H1 (cell line): ENCODE measurements around the gene COL20A1. TPM values are rescaled to one million over a fixed set of nuclear protein-coding genes. Genes with fewer than 3 reads are reported as not detected.
"Not testable (repeated sequence)": the region's sequence is repeated elsewhere in the genome, so short reads cannot be mapped to it uniquely, and the experiment has no call there.

Source experiments
- CTCF ChIA-PET: fragments of 300-600 bp; sonication (Branson Sonifier 250); formaldehyde crosslinking; loops from one replicate; lab custom pipeline; 2021; ENCODE audit not compliant: partially characterized antibody; lab: Charles Lee
- POLR2A ChIA-PET: fragments of 300-600 bp; sonication (Branson Sonifier 250); formaldehyde crosslinking; loops from one replicate; lab custom pipeline; 2021; ENCODE audit warnings: inconsistent platforms; ENCODE audit not compliant: partially characterized antibody; lab: Charles Lee
- DNase-seq, 2 experiments: peaks; one replicate each; pipeline versions ENCODE4 v3.0.0 to v3.0.0-alpha.2; 2010 to 2022; ENCODE audit warnings: low spot score in 2 of 2, low read depth in 1 of 2, mixed read lengths in 1 of 2
- FAIRE-seq: peaks from 2 replicates; lab custom pipeline; 2011; peaks lifted over from hg19 to GRCh38; lab: Jason Lieb, UNC
- H2AFZ ChIP-seq: 2 replicates; pipeline ENCODE4 v1.8.1; 2012; ENCODE audit warnings: low read length, inconsistent platforms
- H2AK5ac ChIP-seq: 2 replicates; pipeline ENCODE4 v1.6.1; 2013; ENCODE audit warnings: low read depth, low read length
- H2BK120ac ChIP-seq: replicated peaks from 2 replicates; pipeline ENCODE3; 2013; ENCODE audit warnings: low read depth, low read length, inconsistent platforms
- H2BK12ac ChIP-seq: 2 replicates; pipeline ENCODE4 v1.6.1; 2013; ENCODE audit warnings: low read depth, low read length
- H2BK15ac ChIP-seq: 2 replicates; pipeline ENCODE4 v1.6.1; 2013; ENCODE audit warnings: low read length
- H2BK20ac ChIP-seq: 2 replicates; pipeline ENCODE4 v1.6.1; 2013; ENCODE audit warnings: low read length
- H2BK5ac ChIP-seq: 2 replicates; pipeline ENCODE4 v1.6.1; 2013; ENCODE audit warnings: low read depth, low read length
- H3K14ac ChIP-seq: 2 replicates; pipeline ENCODE4 v1.6.1; 2013; ENCODE audit warnings: inconsistent platforms; ENCODE audit not compliant: insufficient read length
- H3K18ac ChIP-seq: 2 replicates; pipeline ENCODE4 v1.6.1; 2013; ENCODE audit warnings: low read length; ENCODE audit errors: extremely low read depth
- H3K23ac ChIP-seq: 2 replicates; pipeline ENCODE4 v1.6.1; 2013; ENCODE audit warnings: inconsistent platforms; ENCODE audit not compliant: insufficient read length
- H3K23me2 ChIP-seq: 2 replicates; pipeline ENCODE4 v1.6.1; 2013; ENCODE audit warnings: low read depth, low read length
- H3K27ac ChIP-seq: 2 replicates; pipeline ENCODE4 v1.6.1; 2011; ENCODE audit warnings: low read depth, low read length, inconsistent platforms
- H3K27me3 ChIP-seq, 4 experiments: replicated peaks in 1 of 4; 1 replicate in 1 of 4; 2 replicates in 3 of 4; pipeline versions ENCODE4 v1.6.1 to v1.8.1; 2011 to 2013; ENCODE audit warnings: low read length in 3 of 4, mild to moderate bottlenecking in 3 of 4, inconsistent platforms in 2 of 4, mixed read lengths in 2 of 4, moderate library complexity in 1 of 4; ENCODE audit not compliant: control insufficient read depth in 3 of 4, insufficient read depth in 3 of 4; ENCODE audit errors: extremely low read depth in 1 of 4
- H3K36me3 ChIP-seq, 4 experiments: 2 replicates each; pipeline versions ENCODE4 v1.6.1 to v1.8.1; 2011 to 2013; ENCODE audit warnings: mild to moderate bottlenecking in 4 of 4, low read length in 3 of 4, moderate library complexity in 2 of 4, control low read depth in 1 of 4, inconsistent platforms in 1 of 4; ENCODE audit not compliant: insufficient read depth in 4 of 4, control insufficient read depth in 2 of 4
- H3K4ac ChIP-seq: replicated peaks from 2 replicates; pipeline ENCODE3; 2013; ENCODE audit warnings: low read length, low read depth, mixed read lengths, inconsistent platforms; ENCODE audit not compliant: insufficient read length
- H3K4me1 ChIP-seq, 4 experiments: replicated peaks in 1 of 4; 1 replicate in 1 of 4; 2 replicates in 3 of 4; pipeline versions ENCODE4 v1.6.1 to v1.8.1; 2011 to 2013; ENCODE audit warnings: low read length in 3 of 4, inconsistent platforms in 2 of 4, mixed read lengths in 1 of 4; ENCODE audit not compliant: insufficient read depth in 4 of 4, control insufficient read depth in 3 of 4
- H3K4me2 ChIP-seq, 2 experiments: 2 replicates each; pipeline versions ENCODE4 v1.6.1 to v1.8.1; 2011 to 2013; ENCODE audit warnings: low read depth in 2 of 2, low read length in 2 of 2, control low read depth in 1 of 2, inconsistent platforms in 1 of 2, mild to moderate bottlenecking in 1 of 2; ENCODE audit not compliant: insufficient read depth in 1 of 2
- H3K4me3 ChIP-seq, 4 experiments: fragments of 200-600, 300-600 bp in 1 of 4; sonication (generic), shearing (Covaris generic), sonication (Bioruptor Twin) in 1 of 4; 2 replicates each; pipeline versions ENCODE4 v1.5.1 to v1.8.1; 2011 to 2016; ENCODE audit warnings: low read length in 4 of 4, low read depth in 3 of 4, control low read depth in 2 of 4, inconsistent platforms in 2 of 4, mild to moderate bottlenecking in 2 of 4, mixed read lengths in 1 of 4, moderate library complexity in 1 of 4; ENCODE audit not compliant: insufficient read depth in 2 of 4; ENCODE audit errors: extremely low read depth in 1 of 4
- H3K56ac ChIP-seq: replicated peaks from 2 replicates; pipeline ENCODE3; 2013; ENCODE audit warnings: low read depth, mild to moderate bottlenecking, mixed read lengths, low read length, inconsistent platforms; ENCODE audit not compliant: insufficient read length
- H3K79me1 ChIP-seq: 2 replicates; pipeline ENCODE4 v1.6.1; 2013; ENCODE audit warnings: low read depth, low read length, control low read depth
- H3K79me2 ChIP-seq, 2 experiments: 2 replicates each; pipeline versions ENCODE4 v1.6.1 to v1.8.1; 2012 to 2013; ENCODE audit warnings: low read length in 2 of 2, mild to moderate bottlenecking in 2 of 2, inconsistent platforms in 1 of 2; ENCODE audit not compliant: insufficient read depth in 2 of 2, control insufficient read depth in 1 of 2
- H3K9ac ChIP-seq, 4 experiments: replicated peaks in 1 of 4; 1 replicate in 1 of 4; 2 replicates in 3 of 4; pipeline versions ENCODE4 v1.6.1 to v1.8.1; 2011 to 2013; ENCODE audit warnings: low read depth in 3 of 4, low read length in 3 of 4, control low read depth in 2 of 4, mild to moderate bottlenecking in 2 of 4, moderate library complexity in 2 of 4, inconsistent platforms in 1 of 4; ENCODE audit errors: extremely low read depth in 1 of 4
- H3K9me3 ChIP-seq, 2 experiments: 2 replicates each; pipeline versions ENCODE4 v1.6.1 to v1.8.1; 2012 to 2013; ENCODE audit warnings: mild to moderate bottlenecking in 2 of 2, moderate library complexity in 2 of 2, control low read depth in 1 of 2, inconsistent platforms in 1 of 2, low read depth in 1 of 2, low read length in 1 of 2, mixed read lengths in 1 of 2; ENCODE audit not compliant: insufficient read depth in 2 of 2
- H4K20me1 ChIP-seq, 2 experiments: replicated peaks in 1 of 2; 2 replicates each; pipeline versions ENCODE3 to v1.8.1; 2011 to 2013; ENCODE audit warnings: inconsistent platforms in 2 of 2, low read length in 2 of 2, mild to moderate bottlenecking in 1 of 2; ENCODE audit not compliant: insufficient read depth in 2 of 2, control insufficient read depth in 1 of 2
- H4K5ac ChIP-seq: 2 replicates; pipeline ENCODE4 v1.6.1; 2013; ENCODE audit warnings: low read length, low read depth, mixed read lengths, inconsistent platforms; ENCODE audit not compliant: insufficient read length
- H4K8ac ChIP-seq: 2 replicates; pipeline ENCODE4 v1.8.0; 2013; ENCODE audit warnings: mild to moderate bottlenecking, moderate library complexity, low read length, inconsistent platforms; ENCODE audit not compliant: insufficient read depth; ENCODE audit errors: extremely low read depth
- H4K91ac ChIP-seq: replicated peaks from 2 replicates; pipeline ENCODE3; 2013; ENCODE audit warnings: low read length, mixed read lengths, inconsistent platforms; ENCODE audit not compliant: insufficient read length
- CTCF ChIP-seq, 3 experiments: IDR thresholded peaks; 1 replicate in 2 of 3; 2 replicates in 1 of 3; pipeline versions ENCODE4 v1.5.1 to v1.6.1; 2011; ENCODE audit warnings: low read length in 3 of 3, mild to moderate bottlenecking in 3 of 3, inconsistent platforms in 2 of 3, low read depth in 1 of 3, moderate library complexity in 1 of 3; ENCODE audit not compliant: insufficient read depth in 1 of 3; ENCODE audit errors: control extremely low read depth in 1 of 3
- RAD21 ChIP-seq, 2 experiments: IDR thresholded peaks in 1 of 2; conservative IDR thresholded peaks in 1 of 2; 2 replicates each; pipeline ENCODE4 v1.6.1; 2011; ENCODE audit warnings: low read depth in 2 of 2, low read length in 2 of 2, improper control_type of control experiment in 1 of 2, inconsistent platforms in 1 of 2, mild to moderate bottlenecking in 1 of 2, moderate library complexity in 1 of 2
- WGBS, 2 experiments: shearing (Covaris generic) in 1 of 2; methylation state at CpG; one replicate each; pipeline versions ENCODE4 v1.1.6 to v1.1.7; 2013 to 2015; ENCODE audit warnings: low lambda C conversion rate in 2 of 2, mixed read lengths in 2 of 2, inconsistent platforms in 1 of 2, low coverage in 1 of 2, missing lambda C conversion rate in 1 of 2; ENCODE audit not compliant: insufficient replicate concordance in 2 of 2, insufficient coverage in 1 of 2, insufficient read length in 1 of 2; ENCODE audit errors: extremely low coverage in 1 of 2, missing lambda C conversion rate in 1 of 2; 5-methylcytosine and 5-hydroxymethylcytosine counted together
- polyA plus RNA-seq, 7 experiments: library from polyadenylated mRNA; depleted of rRNA in 3 of 7; stranded (reverse) in 5 of 7; unstranded in 2 of 7; fragments of >200 nt in 5 of 7; fragments of 200-250 nt in 2 of 7; gene quantifications; 1 replicate in 5 of 7; 2 replicates in 1 of 7; 4 replicates in 1 of 7; pipeline versions ENCODE4 v1.2.1 to v1.2.3, GENCODE V29; 2011 to 2013; ENCODE audit warnings: missing spikeins in 2 of 7, mixed read lengths in 2 of 7
- total RNA-seq: library from RNA; stranded (reverse); fragmentation: NEBNext Ultra II Directional; extraction: Animal tissue kit (Norgen Biotek cat#: 25700); gene quantifications from 2 replicates; pipeline ENCODE4 v1.2.1, GENCODE V29; 2021

The COL20A1 gene
- total and polyA plus RNA-seq, 2 of the 8 experiments (the other 6 are each of a cell fraction or from before 2014, with no cell fraction given) = 0.19 to 0.21 TPM

DNA sequence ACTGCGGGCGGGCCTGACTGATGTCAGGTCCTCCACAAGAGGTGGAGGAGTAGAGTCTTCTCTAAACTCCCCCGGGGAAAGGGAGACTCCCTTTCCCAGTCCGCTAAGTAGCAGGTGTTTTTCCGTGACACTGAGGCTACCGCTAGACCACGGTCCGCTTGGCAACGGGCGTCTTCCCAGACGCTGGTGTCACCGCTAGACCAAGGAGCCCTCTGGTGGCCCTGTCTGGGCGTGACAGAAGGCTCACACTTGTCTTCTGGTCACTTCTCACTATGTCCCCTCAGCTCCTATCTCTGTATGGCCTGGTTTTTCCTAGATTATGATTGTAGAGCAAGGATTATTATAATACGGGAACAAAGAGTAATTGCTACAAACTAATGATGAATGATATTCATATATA lies 41.6 kb upstream of the COL20A1 start:
- POLR2A ChIA-PET = interaction anchor here (1.2 to 1.3 kb wide), 2 partner anchors 15 to 17 kb away, joined by 3 read pairs; no protein-coding TSS in a partner anchor
- not testable (repeated sequence) for H3K9me3 ChIP-seq, H3K4me3 ChIP-seq, H4K91ac ChIP-seq, FAIRE-seq, H2BK5ac ChIP-seq, H2BK120ac ChIP-seq, H3K4ac ChIP-seq, H3K18ac ChIP-seq, H3K56ac ChIP-seq, H3K79me1 ChIP-seq, DNase-seq, H2BK15ac ChIP-seq, H2AFZ ChIP-seq, H2AK5ac ChIP-seq, H2BK12ac ChIP-seq, H2BK20ac ChIP-seq, H3K4me2 ChIP-seq, H3K36me3 ChIP-seq, H3K79me2 ChIP-seq, H3K14ac ChIP-seq, H4K5ac ChIP-seq, H4K8ac ChIP-seq, H4K20me1 ChIP-seq, H3K9ac ChIP-seq, H3K27ac ChIP-seq, H3K23ac ChIP-seq
- Histone ChIP-seq H3K4me1 (peaks cover 2 to 36% (median 26%) of the 10 kb centered on the region in 4 experiments), H3K27me3 (peaks cover 4 to 44% (median 39%) of the 10 kb centered on the region in 4 experiments), H3K23me2 (peaks cover 13% of the 10 kb centered on the region; the same call in 1 of the 2 replicates)
- CTCF ChIA-PET = interaction anchor here (0.6 to 6.8 kb wide), 6 partner anchors 9 to 88 kb away, joined by 3 to 87 read pairs (median 12); partner anchors contain the start of gene BIRC7
- 39% methylated on average over 12 of the region's 14 CpGs; no CpG with 5 or more reads in 1 of the 2 experiments for WGBS, 2 experiments
- TF ChIP-seq RAD21 (IDR thresholded peaks at IDR 0.05 in 1 of 2, conservative IDR thresholded peaks at IDR 0.05 in 1 of 2; ENCODE audit: low read depth in 2 of 2, low read length in 2 of 2) (peak in 1 of 2 experiments; percentile 45; a peak in 2 of 4 replicates), CTCF (IDR thresholded peaks at IDR 0.05; ENCODE audit: control extremely low read depth in 1 of 3, insufficient read depth in 1 of 3, low read depth in 1 of 3, low read length in 3 of 3) (peak in 2 of 3 experiments; percentile 27 to 31; a peak in 2 of 4 replicates)
